GM20000 (cell line): ENCODE data around the gene CHI3L2.
A peak's percentile ranks its signal among the peaks of the same experiment; 100 is the strongest.

Experiments
- DNase-seq: peaks from one replicate; pipeline ENCODE4 v3.0.0; 2012; ENCODE audit warnings: low spot score
- CTCF ChIP-seq: IDR thresholded peaks from 2 replicates; pipeline ENCODE4 v1.5.1; 2012; ENCODE audit warnings: mild to moderate bottlenecking, control low read depth; ENCODE audit errors: extremely low read depth, missing control alignments

The CHI3L2 gene

GRCh38 chr1:111203681-111204200, 23.8 kb upstream of the CHI3L2 start:
- DNase-seq, result peak; percentile 88

GRCh38 chr1:111204201-111204982, 23.1 kb upstream of the CHI3L2 start:
- no peak for TF ChIP-seq CTCF
- peak; percentile 85 for DNase-seq

More at GRCh38 chr1:111203681-111204200, 23.8 kb upstream of the CHI3L2 start:
- no peak for TF ChIP-seq CTCF

- no peak for DNase-seq
- no peak for TF ChIP-seq CTCF
Measured at GRCh38 chr1:111204983-111205713, 22.4 kb upstream of the CHI3L2 start.

GRCh38 chr1:111205714-111206050, 21.8 kb upstream of the CHI3L2 start:
- no peak for TF ChIP-seq CTCF
- no peak for DNase-seq

- no peak for DNase-seq
- TF ChIP-seq CTCF, result no peak
Measured at GRCh38 chr1:111208921-111209320, 18.6 kb upstream of the CHI3L2 start.

GRCh38 chr1:111209622-111210021, 17.9 kb upstream of the CHI3L2 start:
- TF ChIP-seq CTCF, result no peak
- DNase-seq, result no peak

GRCh38 chr1:111211921-111212320, 15.6 kb upstream of the CHI3L2 start:
- no peak for TF ChIP-seq CTCF
- DNase-seq, result no peak
